Upper lobe of left lung (tissue), 4 donors: ENCODE data around the gene SSR4.

Experiments used
- CTCF ChIP-seq, 6 experiments: fragments of 450-650 bp in 4 of 6; fragments of 200-600 bp in 2 of 6; sonication (generic) in 2 of 6; IDR thresholded peaks; one replicate each; pipeline ENCODE4 v1.5.1; 2016 to 2019; ENCODE audit warnings: antibody characterized with exemption in 6 of 6
- POLR2A ChIP-seq, 4 donors: fragments of 450-650 bp; IDR thresholded peaks; one replicate each; pipeline ENCODE4 v1.5.1; 2016 to 2017; ENCODE audit warnings: antibody characterized with exemption in 4 of 4, mild to moderate bottlenecking in 2 of 4

GRCh38 chrX:153807976-153808375, 13.5 kb downstream of the SSR4 start:
- TF ChIP-seq CTCF (IDR thresholded peaks at IDR 0.05) (no peak), POLR2A (IDR thresholded peaks at IDR 0.05) (no peak)
